Ovary (tissue), 9 donors: ENCODE data around the gene VPS41. TPM values are rescaled to one million over a fixed set of nuclear protein-coding genes. Genes with fewer than 3 reads are reported as not detected.

Source experiments
- DNase-seq, 5 donors: peaks; one replicate each; pipeline ENCODE4 v3.0.0-alpha.2; 2019 to 2020
- H3K27ac ChIP-seq, 2 donors: fragments of 200-600 bp; one replicate each; pipeline versions ENCODE4 v1.5.1 to v1.8.0; 2019 to 2022
- H3K27me3 ChIP-seq: fragments of 200-600 bp; one replicate; pipeline ENCODE4 v1.8.0; 2022
- H3K36me3 ChIP-seq: fragments of 200-600 bp; sonication (generic); one replicate; pipeline ENCODE4 v1.5.1; 2019
- H3K4me1 ChIP-seq: one replicate; pipeline ENCODE4 v1.8.1; 2013; ENCODE audit warnings: mild to moderate bottlenecking, moderate library complexity; ENCODE audit not compliant: insufficient read depth
- H3K4me3 ChIP-seq: fragments of 200-600 bp; sonication (generic); one replicate; pipeline ENCODE4 v1.5.1; 2017
- H3K9me3 ChIP-seq, 2 donors: fragments of 200-600 bp in 1 of 2; sonication (generic) in 1 of 2; one replicate each; pipeline versions ENCODE4 v1.5.1 to v1.8.1; 2013 to 2019; ENCODE audit warnings: mild to moderate bottlenecking in 1 of 2, moderate library complexity in 1 of 2
- CTCF ChIP-seq, 3 donors: fragments of 450-650 bp in 2 of 3; fragments of 200-600 bp in 1 of 3; IDR thresholded peaks; one replicate each; pipeline versions ENCODE4 v1.5.1 to v1.8.0; 2016 to 2022; ENCODE audit warnings: antibody characterized with exemption in 3 of 3, mild to moderate bottlenecking in 1 of 3
- EP300 ChIP-seq: sonication (generic); formaldehyde crosslinking; IDR thresholded peaks from one replicate; pipeline ENCODE4 v1.6.1; 2017; ENCODE audit warnings: antibody characterized with exemption
- POLR2A ChIP-seq: fragments of 450-650 bp; IDR thresholded peaks from one replicate; pipeline ENCODE4 v1.6.1; 2017; ENCODE audit warnings: antibody characterized with exemption, mild to moderate bottlenecking, moderate library complexity
- WGBS, 3 donors: extraction: QIAGEN DNeasy Blood & Tissue Kit in 1 of 3; methylation state at CpG; one replicate each; pipeline versions ENCODE4 v1.1.5 to v1.1.7; 2013 to 2017; 5-methylcytosine and 5-hydroxymethylcytosine counted together
- intact Hi-C, 4 donors: fragments of 100-400 bp; cut with DNase I; formaldehyde crosslinking; loops; one replicate each; pipeline versions ENCODE4 v1.11.0 to v1.15.1; 2022 to 2023
- polyA plus RNA-seq, 2 donors: library from polyadenylated mRNA; stranded (reverse); fragments of 200-250 nt in 1 of 2; fragments of 350-450 nt in 1 of 2; fragmentation: Illumina TruSeq in 1 of 2; extraction: RNeasy Lipid Tissue Mini Kit (QIAGEN cat#74804) in 1 of 2; gene quantifications; one replicate each; pipeline ENCODE4 v1.2.3, GENCODE V29; 2013 to 2014
- total RNA-seq, 7 donors: library from RNA; depleted of rRNA in 2 of 7; stranded (reverse); fragments of >200 nt in 2 of 7; fragmentation: NEBNext Ultra II Directional in 3 of 7; extraction: Animal tissue kit (Norgen Biotek cat#: 25700) in 3 of 7; gene quantifications; one replicate each; pipeline versions ENCODE4 v1.1.0 to v1.2.4, GENCODE V29; 2016 to 2023
- donor health status: DM: no; HTN: no; CAD: no; lungs with moderate emphysema.
- donor health status: DM: no; HTN: no; CAD: no.
- donor health status: Bipolar disorder and iron deficiency.
- donor health status: DM: yes; HTN: yes; CAD: no.
- donor health status: DM: no; HTN: no; CAD: no.
- donor health status: DM: yes; HTN: yes; CAD: no.

The VPS41 gene
- total and polyA plus RNA-seq, 9 donors = 17.3 to 77.0 (median 57.2) TPM

GRCh38 chr7:38677981-38678697 lies 230.9 kb downstream of the VPS41 start:
- Histone ChIP-seq H3K9me3 (no peaks in the 10 kb centered on the region), H3K36me3 (no peaks in the 10 kb centered on the region), H3K27me3 (no peaks in the 10 kb centered on the region), H3K27ac (no peak overlapping the region), H3K4me3 (no peak overlapping the region), H3K4me1 (peaks cover 4% of the 10 kb centered on the region)
- DNase-seq = no peak
- TF ChIP-seq EP300 (no peak), POLR2A (no peak), CTCF (IDR thresholded peaks at IDR 0.05) (no peak)
- intact Hi-C loops = no loop called here
- 87 to 91% (median 91%) methylated on average over 5 of the region's 5 CpGs for WGBS, 3 donors

GRCh38 chr7:38675494-38676106 lies 233.4 kb downstream of the VPS41 start:
- 14 to 23% (median 23%) methylated on average over 8 of the region's 8 CpGs for WGBS, 3 donors
- no peak for DNase-seq
- Histone ChIP-seq H3K36me3 (no peaks in the 10 kb centered on the region), H3K9me3 (no peaks in the 10 kb centered on the region), H3K4me3 (no peak overlapping the region), H3K27me3 (no peaks in the 10 kb centered on the region), H3K27ac (no peak overlapping the region), H3K4me1 (no peaks in the 10 kb centered on the region)
- intact Hi-C loops = no loop called here
- TF ChIP-seq POLR2A = no peak
- TF ChIP-seq CTCF (IDR thresholded peaks at IDR 0.05) = no peak
- TF ChIP-seq EP300 = no peak

- intact Hi-C loops = no loop called here
- WGBS, 3 donors = 65 to 94% (median 77%) methylated on average over 1 of the region's 1 CpG
These were observed 234.5 kb downstream of the VPS41 start for GRCh38 chr7:38674513-38674912.

GRCh38 chr7:38673795-38674194 lies 235.2 kb downstream of the VPS41 start:
- no peak for DNase-seq
- no peak overlapping the region for H3K27ac ChIP-seq
- intact Hi-C loops = no loop called here
- H3K4me3 ChIP-seq = no peak overlapping the region
- no peaks in the 10 kb centered on the region for H3K27me3 ChIP-seq
- no peak for TF ChIP-seq CTCF (IDR thresholded peaks at IDR 0.05)
- TF ChIP-seq EP300 = no peak
- TF ChIP-seq POLR2A = no peak
- WGBS, 3 donors = 74 to 87% (median 78%) methylated on average over 3 of the region's 3 CpGs
- H3K36me3 ChIP-seq = no peaks in the 10 kb centered on the region
- H3K4me1 ChIP-seq = no peaks in the 10 kb centered on the region
- no peaks in the 10 kb centered on the region for H3K9me3 ChIP-seq

More at GRCh38 chr7:38674513-38674912, 234.5 kb downstream of the VPS41 start:
- no peak for TF ChIP-seq EP300
- no peak overlapping the region for H3K27ac ChIP-seq
- no peaks in the 10 kb centered on the region for H3K27me3 ChIP-seq
- H3K36me3 ChIP-seq = no peaks in the 10 kb centered on the region
- DNase-seq = no peak
- H3K9me3 ChIP-seq = no peaks in the 10 kb centered on the region
- no peaks in the 10 kb centered on the region for H3K4me1 ChIP-seq
- no peak overlapping the region for H3K4me3 ChIP-seq

Other genes starting within 250 kb of the VPS41 start
- 1 to 10 TPM in 3 of 7 donors, under 1 TPM in 4; 0.23 to 2.0 (median 0.72) TPM for gene POU6F2, start 68.7 kb upstream of the VPS41 start, total RNA-seq
- under 1 TPM; 0.17 to 0.33 TPM for gene POU6F2, start 68.7 kb upstream of the VPS41 start, polyA plus RNA-seq